ENCODE results near the gene LDLRAD3.

The LDLRAD3 gene

DNA sequence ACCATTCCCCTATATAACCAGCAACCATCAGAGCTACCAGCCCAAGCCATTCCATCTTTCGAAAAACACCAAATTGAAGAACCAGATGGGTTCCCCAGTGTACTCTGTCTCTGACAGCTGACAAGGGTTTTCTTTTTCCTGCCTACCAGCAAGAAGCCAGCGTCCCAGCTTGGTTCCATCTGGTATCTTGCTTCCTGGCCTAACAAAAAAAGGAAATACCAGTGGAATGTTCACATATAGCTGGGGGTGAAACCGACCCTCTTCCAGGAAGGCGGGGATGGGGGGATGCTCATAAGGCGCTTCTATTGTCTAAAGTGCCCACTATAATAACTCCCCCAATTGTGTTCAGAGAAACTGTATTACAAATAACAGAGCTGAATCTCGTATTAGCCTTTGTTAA lies 172.3 kb downstream of the LDLRAD3 start:
- DNase-seq (ENCODE audit: low read depth) = no peak
- H3K4me3 ChIP-seq (ENCODE audit: low read depth, low read length) = no peak overlapping the region
- TF ChIP-seq, protein P1, sequence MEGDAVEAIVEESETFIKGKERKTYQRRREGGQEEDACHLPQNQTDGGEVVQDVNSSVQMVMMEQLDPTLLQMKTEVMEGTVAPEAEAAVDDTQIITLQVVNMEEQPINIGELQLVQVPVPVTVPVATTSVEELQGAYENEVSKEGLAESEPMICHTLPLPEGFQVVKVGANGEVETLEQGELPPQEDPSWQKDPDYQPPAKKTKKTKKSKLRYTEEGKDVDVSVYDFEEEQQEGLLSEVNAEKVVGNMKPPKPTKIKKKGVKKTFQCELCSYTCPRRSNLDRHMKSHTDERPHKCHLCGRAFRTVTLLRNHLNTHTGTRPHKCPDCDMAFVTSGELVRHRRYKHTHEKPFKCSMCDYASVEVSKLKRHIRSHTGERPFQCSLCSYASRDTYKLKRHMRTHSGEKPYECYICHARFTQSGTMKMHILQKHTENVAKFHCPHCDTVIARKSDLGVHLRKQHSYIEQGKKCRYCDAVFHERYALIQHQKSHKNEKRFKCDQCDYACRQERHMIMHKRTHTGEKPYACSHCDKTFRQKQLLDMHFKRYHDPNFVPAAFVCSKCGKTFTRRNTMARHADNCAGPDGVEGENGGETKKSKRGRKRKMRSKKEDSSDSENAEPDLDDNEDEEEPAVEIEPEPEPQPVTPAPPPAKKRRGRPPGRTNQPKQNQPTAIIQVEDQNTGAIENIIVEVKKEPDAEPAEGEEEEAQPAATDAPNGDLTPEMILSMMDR (conservative IDR thresholded peaks at IDR 0.05; ENCODE audit: low read depth, low read length) = no peak

DNA sequence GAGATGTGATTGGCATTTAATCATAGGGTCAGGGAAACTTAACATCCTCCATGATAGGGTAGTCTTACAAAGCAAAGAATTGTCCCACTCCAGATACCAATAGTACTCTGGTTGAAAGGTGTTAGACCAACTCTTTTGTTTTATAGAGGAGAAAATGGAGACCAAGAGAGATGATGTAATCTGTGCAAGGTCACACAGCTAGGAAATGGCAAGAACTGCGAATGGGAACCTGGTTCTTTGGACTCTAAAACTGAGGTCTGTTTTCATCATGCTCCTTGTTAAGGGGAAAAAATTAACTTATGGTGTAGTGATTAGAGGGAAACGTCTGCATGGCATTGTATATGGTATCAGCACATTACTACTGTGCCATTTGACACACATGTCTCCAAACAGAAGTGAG lies 174.2 kb downstream of the LDLRAD3 start:
- DNase-seq (ENCODE audit: low read depth) = no peak
- no peak overlapping the region for H3K4me3 ChIP-seq (ENCODE audit: low read depth, low read length)
- TF ChIP-seq, protein P1 (conservative IDR thresholded peaks at IDR 0.05; ENCODE audit: low read depth, low read length) = no peak

DNA sequence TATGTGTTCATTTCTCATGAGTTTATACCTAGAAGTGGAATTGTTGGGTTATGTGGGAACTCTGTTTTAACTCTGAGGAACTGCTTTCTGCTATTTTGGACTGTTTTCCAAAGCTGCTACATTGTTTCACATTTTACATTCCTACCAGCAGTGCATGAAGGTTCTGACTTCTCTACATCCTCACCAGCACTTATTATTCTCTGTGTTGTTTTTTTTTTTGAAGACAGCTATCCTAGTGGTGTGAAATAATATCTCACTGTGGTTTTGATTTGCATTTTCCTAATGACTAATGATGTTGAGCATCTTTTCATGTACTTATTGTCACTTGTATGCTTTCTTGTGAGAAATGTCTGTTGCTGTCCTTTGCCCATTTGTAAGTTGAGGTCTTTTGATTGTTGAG lies 175.4 kb downstream of the LDLRAD3 start:
- no peak for DNase-seq (ENCODE audit: low read depth)
- TF ChIP-seq, protein P1 (conservative IDR thresholded peaks at IDR 0.05; ENCODE audit: low read depth, low read length) = no peak
- H3K4me3 ChIP-seq (ENCODE audit: low read depth, low read length) = no peak overlapping the region

DNA sequence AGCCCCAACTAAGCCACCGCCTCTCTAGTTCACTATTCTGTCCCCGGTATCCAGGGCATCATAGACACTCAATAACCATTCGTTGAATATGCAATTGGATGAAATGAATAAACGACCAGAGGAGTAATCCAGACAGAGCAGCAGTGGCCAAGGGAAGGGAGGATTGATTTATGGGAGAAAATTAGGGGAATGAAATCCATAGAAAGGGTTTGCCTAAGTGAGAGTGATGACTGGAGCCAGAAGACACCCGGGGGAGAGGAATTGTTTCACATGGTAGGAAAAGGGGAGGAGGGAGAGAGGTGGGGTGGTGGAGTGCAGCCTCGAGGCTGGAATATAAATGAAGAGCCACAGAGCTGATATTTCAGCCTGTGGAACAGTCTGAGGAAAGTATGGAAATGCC lies 177.2 kb downstream of the LDLRAD3 start:
- no peak overlapping the region for H3K4me3 ChIP-seq (ENCODE audit: low read depth, low read length)

DNA sequence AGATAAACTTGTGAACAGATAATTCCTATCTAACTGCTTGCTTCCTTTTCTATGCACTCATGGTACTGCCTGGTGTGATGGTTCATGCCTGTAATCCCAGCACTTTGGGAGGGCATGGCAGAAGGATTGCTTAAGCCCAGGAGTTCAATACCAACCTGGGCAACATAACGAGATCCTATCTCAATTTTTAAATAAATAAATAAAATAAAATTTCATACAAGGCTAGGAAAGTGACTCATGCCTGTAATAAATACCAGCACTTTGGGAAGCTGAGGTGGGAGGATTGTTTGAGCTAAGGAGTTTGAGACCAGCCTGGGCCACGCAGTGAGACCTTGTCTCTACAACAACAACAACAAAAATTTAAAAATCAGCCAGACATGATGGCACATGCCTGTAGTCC lies 178.8 kb downstream of the LDLRAD3 start:
- H3K4me3 ChIP-seq (ENCODE audit: low read depth, low read length) = no peak overlapping the region
- TF ChIP-seq, protein P1 (conservative IDR thresholded peaks at IDR 0.05; ENCODE audit: low read depth, low read length) = no peak
- no peak for DNase-seq (ENCODE audit: low read depth)

More for the DNA sequence above, 177.2 kb downstream of the LDLRAD3 start:
- TF ChIP-seq, protein P1 (conservative IDR thresholded peaks at IDR 0.05; ENCODE audit: low read depth, low read length) = no peak
- no peak for DNase-seq (ENCODE audit: low read depth)

DNA sequence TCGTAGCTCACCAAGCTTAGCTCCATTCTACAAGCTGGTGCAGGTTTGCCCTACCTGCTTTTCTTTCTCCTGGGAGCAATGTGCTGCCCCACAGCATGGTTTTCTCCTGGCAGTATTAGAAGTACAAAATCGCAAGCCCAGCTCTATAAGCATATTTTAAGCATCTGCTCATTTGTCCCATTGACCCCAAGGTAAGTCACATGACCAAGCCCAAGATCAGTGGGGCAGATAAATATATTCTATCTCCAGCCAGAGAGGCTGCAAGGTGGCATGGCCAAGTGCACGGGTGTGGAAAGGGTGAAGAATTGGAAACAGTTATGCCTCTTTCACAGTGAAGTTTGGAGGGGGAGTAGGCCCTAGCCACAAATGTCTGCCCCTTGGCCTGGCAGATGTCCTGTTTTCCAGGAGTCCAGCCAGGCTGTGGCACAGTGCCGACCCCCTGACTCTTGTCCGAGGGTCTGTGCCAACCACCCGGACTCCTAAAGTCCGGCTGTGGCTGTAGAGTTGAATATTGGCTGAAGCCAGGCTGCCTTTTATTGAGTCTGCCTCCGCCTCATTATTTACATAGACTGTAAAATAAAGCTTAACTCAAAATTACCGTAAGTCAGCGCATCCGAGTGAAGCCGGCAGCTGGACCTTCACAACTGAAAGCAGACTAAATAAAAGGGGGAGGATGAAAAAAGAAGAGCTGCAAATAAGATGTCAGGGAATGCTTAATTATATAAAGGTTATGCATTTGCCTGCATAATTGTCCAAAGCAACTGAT lies 179.7 kb downstream of the LDLRAD3 start:
- TF ChIP-seq, protein P1 (conservative IDR thresholded peaks at IDR 0.05; ENCODE audit: low read depth, low read length) = no peak

DNA sequence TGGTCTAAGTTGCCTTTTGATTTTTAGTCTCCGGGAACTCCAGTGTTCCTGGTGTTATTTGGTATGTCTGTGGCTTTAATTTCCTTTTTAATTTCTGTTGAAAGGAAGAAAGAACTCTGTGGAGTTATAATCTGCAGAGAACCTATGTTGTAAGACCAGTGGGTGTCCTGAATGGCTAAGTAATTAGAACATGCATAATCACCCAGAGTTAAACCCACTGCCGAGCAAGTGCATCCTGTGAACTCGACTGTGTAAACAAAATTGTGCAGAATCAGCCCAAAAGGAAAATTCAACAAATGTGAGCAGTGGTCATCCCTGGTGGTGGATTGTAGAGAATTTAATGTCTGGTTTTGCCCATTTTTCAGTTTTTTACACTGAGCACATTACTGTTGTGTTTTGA lies 182.8 kb downstream of the LDLRAD3 start:
- TF ChIP-seq, protein P1 (conservative IDR thresholded peaks at IDR 0.05; ENCODE audit: low read depth, low read length) = peak; percentile 9
- peak; percentile 70 for DNase-seq (ENCODE audit: low read depth)
- H3K4me3 ChIP-seq (ENCODE audit: low read depth, low read length) = no peak overlapping the region

More for the DNA sequence above, 179.7 kb downstream of the LDLRAD3 start:
- H3K4me3 ChIP-seq (ENCODE audit: low read depth, low read length) = no peak overlapping the region
- peak; percentile 44 for DNase-seq (ENCODE audit: low read depth)

Measured in choroid plexus epithelial cell (primary cell).